Measurements from ENCODE around the gene PDE7B.

DNA sequence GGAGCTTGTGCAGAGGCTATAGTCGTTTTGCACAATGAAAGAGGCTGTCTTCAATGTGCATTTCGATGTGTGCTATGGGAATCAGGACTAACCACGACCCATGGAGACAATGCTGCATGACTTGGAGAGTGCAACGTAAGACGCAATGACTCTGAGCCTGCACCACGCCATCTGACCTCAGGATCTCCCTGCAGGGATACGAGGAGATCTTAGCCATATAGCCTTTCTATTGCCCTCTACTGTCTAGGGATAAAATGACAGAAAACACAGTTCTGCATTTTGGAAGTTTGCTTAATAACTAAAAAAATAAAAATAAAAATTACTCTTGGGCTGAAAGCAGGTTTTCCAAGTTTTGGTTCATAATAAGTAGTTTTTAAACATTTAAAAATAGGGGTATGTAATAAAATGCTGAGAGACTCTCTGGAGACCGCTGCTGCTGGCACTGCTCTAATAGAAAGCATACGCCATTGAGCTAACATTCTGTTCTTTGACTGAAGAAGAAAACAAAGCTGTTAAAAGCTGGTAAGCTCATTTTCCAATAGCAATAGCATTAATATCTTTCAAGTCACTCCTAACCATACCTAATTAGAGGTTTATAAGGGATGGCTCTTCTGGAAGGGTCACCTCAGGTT, 87.2 kb downstream of the PDE7B start:
- TF ChIP-seq, protein P1, sequence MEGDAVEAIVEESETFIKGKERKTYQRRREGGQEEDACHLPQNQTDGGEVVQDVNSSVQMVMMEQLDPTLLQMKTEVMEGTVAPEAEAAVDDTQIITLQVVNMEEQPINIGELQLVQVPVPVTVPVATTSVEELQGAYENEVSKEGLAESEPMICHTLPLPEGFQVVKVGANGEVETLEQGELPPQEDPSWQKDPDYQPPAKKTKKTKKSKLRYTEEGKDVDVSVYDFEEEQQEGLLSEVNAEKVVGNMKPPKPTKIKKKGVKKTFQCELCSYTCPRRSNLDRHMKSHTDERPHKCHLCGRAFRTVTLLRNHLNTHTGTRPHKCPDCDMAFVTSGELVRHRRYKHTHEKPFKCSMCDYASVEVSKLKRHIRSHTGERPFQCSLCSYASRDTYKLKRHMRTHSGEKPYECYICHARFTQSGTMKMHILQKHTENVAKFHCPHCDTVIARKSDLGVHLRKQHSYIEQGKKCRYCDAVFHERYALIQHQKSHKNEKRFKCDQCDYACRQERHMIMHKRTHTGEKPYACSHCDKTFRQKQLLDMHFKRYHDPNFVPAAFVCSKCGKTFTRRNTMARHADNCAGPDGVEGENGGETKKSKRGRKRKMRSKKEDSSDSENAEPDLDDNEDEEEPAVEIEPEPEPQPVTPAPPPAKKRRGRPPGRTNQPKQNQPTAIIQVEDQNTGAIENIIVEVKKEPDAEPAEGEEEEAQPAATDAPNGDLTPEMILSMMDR (IDR thresholded peaks at IDR 0.05; ENCODE audit: low read depth, low read length, missing input control) = peak; percentile 29
- TF ChIP-seq, protein P2, sequence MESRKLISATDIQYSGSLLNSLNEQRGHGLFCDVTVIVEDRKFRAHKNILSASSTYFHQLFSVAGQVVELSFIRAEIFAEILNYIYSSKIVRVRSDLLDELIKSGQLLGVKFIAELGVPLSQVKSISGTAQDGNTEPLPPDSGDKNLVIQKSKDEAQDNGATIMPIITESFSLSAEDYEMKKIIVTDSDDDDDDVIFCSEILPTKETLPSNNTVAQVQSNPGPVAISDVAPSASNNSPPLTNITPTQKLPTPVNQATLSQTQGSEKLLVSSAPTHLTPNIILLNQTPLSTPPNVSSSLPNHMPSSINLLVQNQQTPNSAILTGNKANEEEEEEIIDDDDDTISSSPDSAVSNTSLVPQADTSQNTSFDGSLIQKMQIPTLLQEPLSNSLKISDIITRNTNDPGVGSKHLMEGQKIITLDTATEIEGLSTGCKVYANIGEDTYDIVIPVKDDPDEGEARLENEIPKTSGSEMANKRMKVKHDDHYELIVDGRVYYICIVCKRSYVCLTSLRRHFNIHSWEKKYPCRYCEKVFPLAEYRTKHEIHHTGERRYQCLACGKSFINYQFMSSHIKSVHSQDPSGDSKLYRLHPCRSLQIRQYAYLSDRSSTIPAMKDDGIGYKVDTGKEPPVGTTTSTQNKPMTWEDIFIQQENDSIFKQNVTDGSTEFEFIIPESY (IDR thresholded peaks at IDR 0.05) = no peak
- no peak for TF ChIP-seq FOXA1 (IDR thresholded peaks at IDR 0.05)
- no peak for TF ChIP-seq EGR1 (IDR thresholded peaks at IDR 0.05; ENCODE audit: low read depth in 2 of 2)
- TF ChIP-seq, protein P3, sequence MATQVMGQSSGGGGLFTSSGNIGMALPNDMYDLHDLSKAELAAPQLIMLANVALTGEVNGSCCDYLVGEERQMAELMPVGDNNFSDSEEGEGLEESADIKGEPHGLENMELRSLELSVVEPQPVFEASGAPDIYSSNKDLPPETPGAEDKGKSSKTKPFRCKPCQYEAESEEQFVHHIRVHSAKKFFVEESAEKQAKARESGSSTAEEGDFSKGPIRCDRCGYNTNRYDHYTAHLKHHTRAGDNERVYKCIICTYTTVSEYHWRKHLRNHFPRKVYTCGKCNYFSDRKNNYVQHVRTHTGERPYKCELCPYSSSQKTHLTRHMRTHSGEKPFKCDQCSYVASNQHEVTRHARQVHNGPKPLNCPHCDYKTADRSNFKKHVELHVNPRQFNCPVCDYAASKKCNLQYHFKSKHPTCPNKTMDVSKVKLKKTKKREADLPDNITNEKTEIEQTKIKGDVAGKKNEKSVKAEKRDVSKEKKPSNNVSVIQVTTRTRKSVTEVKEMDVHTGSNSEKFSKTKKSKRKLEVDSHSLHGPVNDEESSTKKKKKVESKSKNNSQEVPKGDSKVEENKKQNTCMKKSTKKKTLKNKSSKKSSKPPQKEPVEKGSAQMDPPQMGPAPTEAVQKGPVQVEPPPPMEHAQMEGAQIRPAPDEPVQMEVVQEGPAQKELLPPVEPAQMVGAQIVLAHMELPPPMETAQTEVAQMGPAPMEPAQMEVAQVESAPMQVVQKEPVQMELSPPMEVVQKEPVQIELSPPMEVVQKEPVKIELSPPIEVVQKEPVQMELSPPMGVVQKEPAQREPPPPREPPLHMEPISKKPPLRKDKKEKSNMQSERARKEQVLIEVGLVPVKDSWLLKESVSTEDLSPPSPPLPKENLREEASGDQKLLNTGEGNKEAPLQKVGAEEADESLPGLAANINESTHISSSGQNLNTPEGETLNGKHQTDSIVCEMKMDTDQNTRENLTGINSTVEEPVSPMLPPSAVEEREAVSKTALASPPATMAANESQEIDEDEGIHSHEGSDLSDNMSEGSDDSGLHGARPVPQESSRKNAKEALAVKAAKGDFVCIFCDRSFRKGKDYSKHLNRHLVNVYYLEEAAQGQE (IDR thresholded peaks at IDR 0.05) = no peak
- no peak for TF ChIP-seq RXRA (IDR thresholded peaks at IDR 0.05)
- TF ChIP-seq, protein P4, sequence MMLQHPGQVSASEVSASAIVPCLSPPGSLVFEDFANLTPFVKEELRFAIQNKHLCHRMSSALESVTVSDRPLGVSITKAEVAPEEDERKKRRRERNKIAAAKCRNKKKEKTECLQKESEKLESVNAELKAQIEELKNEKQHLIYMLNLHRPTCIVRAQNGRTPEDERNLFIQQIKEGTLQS (IDR thresholded peaks at IDR 0.05) = no peak
- no peak for TF ChIP-seq GABPA (IDR thresholded peaks at IDR 0.05 in 1 of 2, conservative IDR thresholded peaks at IDR 0.05 in 1 of 2)
